B cell (primary cell): Measurements from ENCODE around the gene SPRYD3.

Experiments used
- CTCF ChIP-seq: fragments of 200-600 bp; IDR thresholded peaks from one replicate; pipeline ENCODE4 v1.8.0; 2022; ENCODE audit warnings: antibody characterized with exemption, mild to moderate bottlenecking
- EZH2 ChIP-seq: IDR thresholded peaks from 2 replicates; pipeline ENCODE4 v1.6.1; 2012; ENCODE audit warnings: borderline replicate concordance, low read depth, mild to moderate bottlenecking, moderate library complexity, low read length; ENCODE audit not compliant: insufficient read depth, poor library complexity, severe bottlenecking

DNA sequence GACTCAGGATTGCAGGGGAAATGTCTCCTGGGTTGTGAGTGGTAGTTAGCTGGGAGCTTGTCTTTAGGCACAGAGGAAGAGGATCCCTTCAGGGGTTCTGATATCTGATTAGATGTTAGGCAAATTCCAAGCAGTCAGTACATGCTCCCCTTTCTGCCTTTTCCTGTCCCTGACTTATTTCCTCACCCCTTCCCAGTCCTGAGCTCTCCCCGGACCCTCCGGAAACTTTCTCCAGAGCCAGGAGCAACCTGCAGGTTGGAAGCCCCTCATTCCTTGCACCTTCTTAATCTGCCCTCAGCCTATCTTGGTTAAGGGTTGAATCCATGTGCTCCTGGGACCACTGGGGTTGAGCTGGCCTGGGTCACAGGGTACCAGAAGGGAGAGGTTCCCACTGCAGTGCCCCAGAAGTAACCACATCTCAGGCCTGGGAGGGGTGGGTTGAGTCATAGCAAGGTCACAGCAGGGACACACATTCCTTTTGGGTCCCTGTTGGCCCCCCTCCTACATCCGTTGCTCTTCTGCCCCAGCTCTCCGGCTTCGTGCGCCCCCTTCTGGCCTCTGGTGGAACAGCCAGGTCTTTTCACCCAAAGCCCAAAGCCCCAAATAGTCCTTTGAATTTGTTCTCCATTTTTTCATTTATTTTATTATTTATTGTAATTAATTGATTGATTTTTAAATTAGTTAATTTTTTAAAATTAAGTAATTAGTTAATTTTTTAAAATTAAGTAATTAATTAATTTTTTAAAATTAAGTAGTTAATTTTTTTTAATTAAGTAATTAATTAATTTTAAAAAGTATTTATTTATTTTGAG lies 20.1 kb upstream of the SPRYD3 start:
- TF ChIP-seq CTCF: peak; percentile 97
- TF ChIP-seq EZH2: no peak
